Measurements from ENCODE around the gene TPTE2.

Gene TPTE2

GRCh38 chr13:19591864-19592263 is 30.5 kb upstream of the TPTE2 start:
- H3K4me1 Mint-ChIP-seq: no peaks in the 10 kb centered on the region
- no peak overlapping the region for H3K27ac Mint-ChIP-seq
- peaks cover 13% of the 10 kb centered on the region for H3K27me3 Mint-ChIP-seq (ENCODE audit: low read depth, poor library complexity)
- TF ChIP-seq CTCF (IDR thresholded peaks at IDR 0.05): no peak
- H3K36me3 Mint-ChIP-seq (ENCODE audit: low read depth): no peaks in the 10 kb centered on the region
- H3K4me3 Mint-ChIP-seq: no peak overlapping the region
- DNase-seq: no peak
- peaks cover 68% of the 10 kb centered on the region for H3K9me3 Mint-ChIP-seq

GRCh38 chr13:19590423-19590822 is 29.1 kb upstream of the TPTE2 start:
- Mint-ChIP-seq H3K27me3 (ENCODE audit: low read depth, poor library complexity) (peaks cover 8% of the 10 kb centered on the region), H3K4me3 (no peak overlapping the region), H3K27ac (no peak overlapping the region), H3K36me3 (ENCODE audit: low read depth) (no peaks in the 10 kb centered on the region), H3K4me1 (no peaks in the 10 kb centered on the region), H3K9me3 (peaks cover 64% of the 10 kb centered on the region)
- DNase-seq: no peak
- no peak for TF ChIP-seq CTCF (IDR thresholded peaks at IDR 0.05)

GRCh38 chr13:19589312-19589711 is 28.0 kb upstream of the TPTE2 start:
- Mint-ChIP-seq H3K27ac (no peak overlapping the region), H3K4me1 (no peaks in the 10 kb centered on the region), H3K9me3 (peaks cover 68% of the 10 kb centered on the region), H3K4me3 (no peak overlapping the region), H3K27me3 (ENCODE audit: low read depth, poor library complexity) (peaks cover 8% of the 10 kb centered on the region), H3K36me3 (ENCODE audit: low read depth) (no peaks in the 10 kb centered on the region)
- TF ChIP-seq CTCF (IDR thresholded peaks at IDR 0.05): no peak
- no peak for DNase-seq

- no peak for TF ChIP-seq CTCF (IDR thresholded peaks at IDR 0.05)
- peaks cover 72% of the 10 kb centered on the region for H3K9me3 Mint-ChIP-seq
- no peak overlapping the region for H3K4me3 Mint-ChIP-seq
- DNase-seq: no peak
- no peaks in the 10 kb centered on the region for H3K36me3 Mint-ChIP-seq (ENCODE audit: low read depth)
- H3K27me3 Mint-ChIP-seq (ENCODE audit: low read depth, poor library complexity): peaks cover 3% of the 10 kb centered on the region
- H3K27ac Mint-ChIP-seq: no peak overlapping the region
- no peaks in the 10 kb centered on the region for H3K4me1 Mint-ChIP-seq
Observed at GRCh38 chr13:19587635-19588300, 26.4 kb upstream of the TPTE2 start.

GRCh38 chr13:19586904-19587634 is 25.7 kb upstream of the TPTE2 start:
- no peak overlapping the region for H3K27ac Mint-ChIP-seq
- no peaks in the 10 kb centered on the region for H3K4me1 Mint-ChIP-seq
- H3K36me3 Mint-ChIP-seq (ENCODE audit: low read depth): no peaks in the 10 kb centered on the region
- H3K9me3 Mint-ChIP-seq: peaks cover 71% of the 10 kb centered on the region
- DNase-seq: no peak
- peaks cover 3% of the 10 kb centered on the region for H3K27me3 Mint-ChIP-seq (ENCODE audit: low read depth, poor library complexity)
- TF ChIP-seq CTCF (IDR thresholded peaks at IDR 0.05): no peak
- H3K4me3 Mint-ChIP-seq: no peak overlapping the region

GRCh38 chr13:19581675-19582074 is 20.3 kb upstream of the TPTE2 start:
- Mint-ChIP-seq H3K9me3 (peaks cover 54% of the 10 kb centered on the region), H3K36me3 (ENCODE audit: low read depth) (no peaks in the 10 kb centered on the region), H3K4me1 (no peaks in the 10 kb centered on the region), H3K27me3 (ENCODE audit: low read depth, poor library complexity) (no peaks in the 10 kb centered on the region), H3K27ac (no peak overlapping the region), H3K4me3 (no peak overlapping the region)
- no peak for TF ChIP-seq CTCF (IDR thresholded peaks at IDR 0.05)
- DNase-seq: no peak

Measured in nephron progenitor cell (in vitro differentiated cells).